Activated gamma-delta T cell (primary cell): ENCODE measurements around the gene HPSE2.
"Not testable (repeated sequence)": the region's sequence is repeated elsewhere in the genome, so short reads cannot be mapped to it uniquely, and the experiment has no call there.

Experiments used
- DNase-seq: peaks from one replicate; lab custom pipeline; 2025; lab: John Stamatoyannopoulos, UW

HPSE2 gene

GRCh38 chr10:99161165-99161564, 74.5 kb downstream of the HPSE2 start:
- no peak for DNase-seq

DNA sequence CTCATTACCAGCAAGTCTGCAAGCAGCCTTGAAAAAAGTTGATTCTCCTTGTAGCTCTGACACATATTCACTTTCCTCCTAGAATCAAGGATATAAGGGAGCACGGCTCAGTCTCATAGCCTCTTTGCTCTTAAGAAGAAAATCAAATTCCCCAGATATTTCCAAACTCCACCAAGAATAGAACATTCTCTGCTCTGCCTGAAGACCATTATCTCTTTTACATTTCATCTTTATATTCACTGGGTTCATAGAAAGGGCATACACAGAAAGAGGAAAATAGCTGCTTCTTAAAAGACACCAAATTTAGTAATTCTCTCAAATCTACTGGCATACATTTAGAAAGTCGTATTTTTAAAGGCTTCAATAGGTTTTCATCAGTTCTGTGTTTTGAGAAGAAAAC, 92.0 kb downstream of the HPSE2 start:
- no peak for DNase-seq

GRCh38 chr10:99143011-99143410, 92.6 kb downstream of the HPSE2 start:
- DNase-seq = no peak

DNA sequence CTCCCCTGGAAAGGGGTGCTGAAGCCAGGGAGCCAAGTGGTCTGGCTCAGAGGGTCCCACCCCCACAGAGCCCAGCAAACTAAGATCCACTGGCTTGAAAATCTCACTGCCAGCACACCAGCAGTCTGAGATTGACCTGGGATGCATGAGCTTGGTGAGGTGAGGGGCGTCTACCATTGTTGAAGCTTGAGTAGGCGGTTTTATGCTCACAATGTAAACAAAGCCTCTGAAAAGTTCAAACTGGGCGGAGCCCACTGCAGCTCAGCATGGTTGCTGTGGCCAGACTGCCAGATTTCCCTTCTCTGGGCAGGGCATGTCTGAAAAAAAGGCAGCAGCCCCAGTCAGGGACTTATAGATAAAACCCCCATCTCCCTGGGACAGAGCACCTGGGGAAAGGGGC, 102.8 kb downstream of the HPSE2 start:
- not testable (repeated sequence) for DNase-seq

GRCh38 chr10:99125879-99126278, 109.8 kb downstream of the HPSE2 start:
- DNase-seq = no peak

DNA sequence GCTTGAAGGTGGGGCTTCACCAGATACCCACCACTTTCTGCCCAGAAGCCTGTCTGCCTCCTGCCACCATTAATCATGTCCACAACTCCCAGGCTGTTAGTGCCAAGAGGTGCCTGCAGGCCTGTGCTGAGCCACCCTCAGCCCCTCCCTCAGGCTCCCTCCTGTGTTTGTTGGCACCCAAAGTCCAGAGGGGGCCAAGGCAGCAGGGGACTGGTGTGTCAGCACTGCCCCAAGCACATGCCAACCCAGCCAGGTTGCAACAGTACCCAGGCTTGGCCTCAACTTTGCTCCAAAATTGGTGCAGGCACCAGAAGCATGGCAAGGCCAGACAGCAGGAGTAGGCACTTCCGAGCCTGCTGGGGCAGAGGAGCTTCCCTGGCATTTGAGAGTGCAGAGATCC, 111.3 kb downstream of the HPSE2 start:
- DNase-seq = no peak

DNA sequence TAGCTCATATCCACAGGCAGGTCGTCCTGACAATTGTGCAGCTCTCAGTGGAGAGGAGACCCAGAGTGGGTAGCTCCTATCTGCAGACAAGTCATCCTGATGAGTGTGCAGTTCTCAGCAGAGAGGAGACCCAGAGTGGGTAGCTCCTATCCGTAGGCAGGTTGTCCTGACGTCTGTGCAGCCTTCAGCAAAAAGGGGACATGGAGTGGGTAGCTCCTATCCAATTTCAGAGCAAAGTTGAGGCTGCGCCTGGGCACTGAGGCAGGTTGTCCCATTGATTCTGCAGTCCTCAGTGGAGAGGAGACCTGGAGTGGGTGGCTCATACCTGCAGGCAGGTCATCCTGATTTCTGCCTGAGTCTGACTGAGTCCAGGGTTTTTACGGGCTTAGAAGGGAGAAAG, 111.8 kb downstream of the HPSE2 start:
- DNase-seq = no peak

DNA sequence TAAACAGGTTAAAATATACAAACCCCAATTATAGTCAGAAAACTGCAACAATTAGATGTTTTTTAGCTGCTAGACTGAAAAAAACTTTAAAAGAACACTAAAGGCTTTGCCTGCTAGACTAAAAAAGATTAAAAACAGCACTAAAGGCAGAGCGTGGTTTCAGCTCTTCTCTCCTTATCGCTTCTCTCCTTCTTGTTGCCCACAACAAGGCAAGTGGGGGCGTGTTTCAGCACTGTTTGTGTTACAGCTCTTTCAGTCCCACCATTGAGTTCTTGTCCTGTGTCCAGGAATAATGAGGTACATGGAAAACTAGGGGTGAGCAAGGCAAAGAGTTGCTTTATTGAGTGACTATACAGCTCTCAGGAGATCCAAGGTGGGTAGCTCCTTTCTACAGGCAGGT, 112.3 kb downstream of the HPSE2 start:
- DNase-seq = no peak

DNA sequence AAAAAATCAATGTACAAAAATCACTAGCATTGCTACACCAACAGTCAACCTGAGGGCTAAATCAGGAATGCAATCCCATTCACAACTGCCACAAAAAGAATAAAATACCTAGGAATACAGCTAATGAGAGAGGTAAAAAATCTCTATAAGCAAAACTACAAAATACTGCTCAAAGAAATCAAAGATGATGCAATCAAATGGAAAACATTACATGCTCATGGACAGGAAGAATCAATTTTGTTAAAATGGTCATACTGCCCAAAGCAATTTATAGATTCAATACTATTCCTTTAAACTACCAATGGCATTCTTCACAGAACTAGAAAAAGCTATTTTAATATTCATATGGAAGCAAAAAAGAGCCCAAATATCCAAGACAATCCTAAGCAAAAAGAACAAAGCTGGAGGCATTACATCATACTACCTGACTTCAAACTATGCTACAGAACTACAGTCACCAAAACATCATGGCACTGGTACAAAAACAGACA, 116.3 kb downstream of the HPSE2 start:
- no peak for DNase-seq

GRCh38 chr10:99115703-99116102, 119.9 kb downstream of the HPSE2 start:
- no peak for DNase-seq

GRCh38 chr10:99085358-99085757, 150.3 kb downstream of the HPSE2 start:
- no peak for DNase-seq

- DNase-seq = no peak
These were observed 151.5 kb downstream of the HPSE2 start for GRCh38 chr10:99084161-99084560.

GRCh38 chr10:99080275-99080945, 155.2 kb downstream of the HPSE2 start:
- no peak for DNase-seq

GRCh38 chr10:99062591-99062990, 173.1 kb downstream of the HPSE2 start:
- DNase-seq = no peak

GRCh38 chr10:99058762-99059161, 176.9 kb downstream of the HPSE2 start:
- DNase-seq = no peak

DNA sequence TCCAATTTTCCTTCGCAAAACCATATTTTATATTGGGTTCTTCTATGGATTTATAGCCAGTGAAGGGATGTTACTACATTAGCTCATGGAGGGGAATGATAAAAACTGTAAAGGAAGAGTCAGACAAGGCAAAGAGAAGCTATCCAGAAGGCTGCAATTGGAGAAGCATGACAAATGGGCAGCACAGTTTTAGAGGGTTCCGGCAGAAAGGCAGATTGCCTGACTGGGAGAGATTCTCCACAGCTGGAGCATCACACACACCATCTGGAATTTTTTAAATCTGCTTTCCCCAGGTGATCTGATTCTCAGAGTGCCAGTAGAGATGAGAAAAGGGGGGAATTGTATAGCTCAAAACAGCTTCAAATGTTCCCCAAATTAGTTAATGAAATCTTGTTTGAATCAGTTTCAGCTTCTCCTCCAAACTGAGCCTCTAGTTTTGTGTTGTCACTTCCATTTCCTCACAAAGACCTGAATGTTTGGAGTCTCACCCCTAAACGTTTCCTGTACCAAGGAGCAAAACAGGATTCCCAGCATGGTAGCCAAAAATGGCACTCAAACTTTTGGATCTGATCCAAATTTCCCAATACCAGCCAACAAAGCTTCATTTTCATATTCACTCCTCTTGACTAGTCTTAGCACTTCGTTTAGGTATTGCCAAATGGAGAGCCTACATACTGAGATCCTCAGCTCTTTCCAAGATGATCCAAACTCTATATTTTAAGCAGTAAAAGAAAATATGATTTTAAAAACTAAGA, 177.5 kb downstream of the HPSE2 start:
- DNase-seq = no peak

GRCh38 chr10:99045671-99046070, 190.0 kb downstream of the HPSE2 start:
- DNase-seq = no peak

DNA sequence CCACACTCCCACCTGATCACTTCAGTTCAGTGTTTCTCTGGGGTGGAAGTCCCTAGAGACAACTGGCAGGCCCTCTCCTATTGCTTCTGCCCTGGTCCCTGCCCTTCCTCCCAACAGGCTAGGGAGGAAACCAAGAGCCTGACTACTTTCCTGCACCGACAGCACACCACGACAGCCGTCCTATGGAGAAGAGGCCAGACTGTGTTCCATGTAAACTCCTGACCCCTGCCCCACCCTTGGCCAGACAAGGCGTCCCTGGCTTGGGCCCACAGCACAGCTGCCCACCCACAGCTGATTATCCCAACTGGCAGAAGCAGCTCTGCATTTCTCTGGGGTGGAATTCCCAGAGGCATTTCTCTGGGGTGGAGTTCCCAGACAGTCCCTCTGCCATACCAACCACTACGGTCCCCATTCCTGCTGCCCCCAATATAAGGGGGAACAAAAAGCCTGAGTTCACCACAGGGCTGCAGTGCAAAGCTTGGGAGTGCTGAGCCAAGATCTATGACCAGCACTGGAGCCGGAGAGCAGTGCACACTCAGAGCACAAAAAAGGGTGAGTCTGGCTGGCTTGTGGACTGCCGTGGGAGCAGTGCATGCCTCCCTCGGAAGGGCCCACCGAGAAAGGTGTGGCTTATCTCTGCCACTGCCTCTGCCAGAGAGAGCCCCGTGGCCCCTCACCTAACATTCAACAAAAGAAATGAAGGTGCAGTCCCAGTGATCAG, 193.4 kb downstream of the HPSE2 start:
- no peak for DNase-seq

DNA sequence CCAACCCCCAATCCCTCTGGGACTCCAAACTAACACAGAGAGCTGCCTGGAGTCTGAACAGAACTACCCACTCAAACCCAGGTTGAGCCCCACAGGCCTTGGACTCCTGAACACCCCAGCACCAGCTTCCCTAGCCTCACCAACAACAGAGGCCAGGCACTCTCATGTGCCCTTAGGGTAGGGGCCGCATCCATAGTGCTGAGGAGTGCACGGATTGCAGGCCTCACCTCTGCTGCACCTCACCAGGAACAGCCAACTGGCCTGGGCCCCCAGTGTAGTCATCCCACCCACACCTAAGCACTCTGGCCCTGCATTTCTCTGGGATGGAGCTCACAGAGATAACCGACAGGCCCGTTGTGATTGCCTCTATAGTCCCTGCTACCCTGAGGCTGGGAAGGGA, 194.2 kb downstream of the HPSE2 start:
- no peak for DNase-seq

GRCh38 chr10:99013885-99014284, 221.8 kb downstream of the HPSE2 start:
- DNase-seq = no peak

DNA sequence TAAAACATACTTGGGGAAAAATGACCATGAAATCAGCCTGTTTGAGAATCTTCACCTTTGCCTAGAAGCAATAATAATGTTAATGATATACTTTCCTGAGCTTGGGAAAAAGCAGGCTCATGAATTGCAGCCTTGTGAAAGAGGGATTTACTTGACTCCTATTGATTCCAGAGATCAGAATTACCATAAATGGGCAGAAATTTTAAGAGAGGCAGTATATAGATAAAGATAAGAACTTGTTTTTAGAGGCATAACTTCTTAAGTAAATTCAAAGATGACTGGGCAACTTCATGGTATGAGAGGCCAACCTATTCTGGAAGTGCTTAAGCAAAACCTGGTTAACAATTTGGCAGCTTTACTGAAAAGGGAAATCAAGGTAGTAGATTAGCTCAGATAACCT, 225.4 kb downstream of the HPSE2 start:
- no peak for DNase-seq

DNA sequence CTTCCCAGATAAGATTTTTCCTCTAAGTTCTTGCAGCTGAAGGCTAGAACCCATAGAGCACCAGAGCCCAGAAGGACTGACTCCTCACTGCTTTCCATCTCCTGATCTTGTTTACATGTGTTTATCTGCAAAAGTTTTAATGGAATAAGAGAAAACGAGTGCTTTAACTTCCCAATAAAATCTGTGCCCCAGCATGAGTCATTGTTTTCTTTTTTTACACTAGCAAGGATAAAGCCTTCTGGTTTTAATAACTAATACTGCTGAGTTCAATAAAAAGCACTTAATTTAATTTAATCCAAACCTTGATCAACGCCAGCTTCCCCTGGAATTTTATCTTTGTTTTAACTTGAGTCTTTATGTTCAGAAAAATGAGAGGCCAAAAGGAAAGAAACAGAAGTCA, 227.6 kb downstream of the HPSE2 start:
- no peak for DNase-seq

DNA sequence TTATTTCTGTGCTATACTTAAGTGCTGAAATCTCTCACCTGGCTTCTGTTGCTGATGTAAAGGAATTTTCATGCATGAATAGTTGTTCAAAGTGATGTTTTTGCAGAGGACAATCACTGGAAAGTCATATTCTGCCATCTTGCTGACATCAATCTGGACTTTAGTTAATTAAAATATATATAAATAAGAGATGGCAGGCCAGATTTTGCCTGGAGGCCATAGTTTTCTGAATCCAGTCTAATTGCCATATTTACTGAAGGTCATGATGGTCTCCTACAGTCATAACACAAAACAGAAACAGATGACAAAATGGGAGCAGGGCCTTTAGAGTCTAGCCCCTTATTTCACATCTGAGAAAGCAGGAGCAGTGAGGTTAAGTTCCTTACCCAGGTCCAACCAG, 228.2 kb downstream of the HPSE2 start:
- DNase-seq = no peak
